Duodenal mucosa (tissue), 2 donors: ENCODE data around the gene SDK1.

Experiments used
- H3K27ac ChIP-seq: one replicate; pipeline ENCODE4 v1.7.0; 2013; ENCODE audit warnings: low read depth, low read length
- H3K27me3 ChIP-seq, 2 donors: one replicate each; pipeline ENCODE4 v1.7.0; 2013; ENCODE audit warnings: low read length in 2 of 2, control low read depth in 1 of 2; ENCODE audit not compliant: insufficient read depth in 2 of 2, control insufficient read depth in 1 of 2
- H3K36me3 ChIP-seq, 2 donors: one replicate each; pipeline ENCODE4 v1.7.0; 2013; ENCODE audit warnings: low read length in 2 of 2, control low read depth in 1 of 2; ENCODE audit not compliant: insufficient read depth in 2 of 2, control insufficient read depth in 1 of 2
- H3K4me1 ChIP-seq, 2 donors: one replicate each; pipeline ENCODE4 v1.7.0; 2013; ENCODE audit warnings: low read length in 2 of 2, control low read depth in 1 of 2; ENCODE audit not compliant: insufficient read depth in 2 of 2, control insufficient read depth in 1 of 2
- H3K4me3 ChIP-seq, 2 donors: one replicate each; pipeline ENCODE4 v1.7.0; 2013; ENCODE audit warnings: low read length in 2 of 2, low read depth in 1 of 2
- H3K9ac ChIP-seq, 2 donors: one replicate each; pipeline ENCODE4 v1.7.0; 2013; ENCODE audit warnings: low read length in 2 of 2, low read depth in 1 of 2
- H3K9me3 ChIP-seq, 2 donors: one replicate each; pipeline ENCODE4 v1.7.0; 2013; ENCODE audit warnings: low read length in 2 of 2, control low read depth in 1 of 2; ENCODE audit not compliant: control insufficient read depth in 1 of 2

SDK1 gene

DNA sequence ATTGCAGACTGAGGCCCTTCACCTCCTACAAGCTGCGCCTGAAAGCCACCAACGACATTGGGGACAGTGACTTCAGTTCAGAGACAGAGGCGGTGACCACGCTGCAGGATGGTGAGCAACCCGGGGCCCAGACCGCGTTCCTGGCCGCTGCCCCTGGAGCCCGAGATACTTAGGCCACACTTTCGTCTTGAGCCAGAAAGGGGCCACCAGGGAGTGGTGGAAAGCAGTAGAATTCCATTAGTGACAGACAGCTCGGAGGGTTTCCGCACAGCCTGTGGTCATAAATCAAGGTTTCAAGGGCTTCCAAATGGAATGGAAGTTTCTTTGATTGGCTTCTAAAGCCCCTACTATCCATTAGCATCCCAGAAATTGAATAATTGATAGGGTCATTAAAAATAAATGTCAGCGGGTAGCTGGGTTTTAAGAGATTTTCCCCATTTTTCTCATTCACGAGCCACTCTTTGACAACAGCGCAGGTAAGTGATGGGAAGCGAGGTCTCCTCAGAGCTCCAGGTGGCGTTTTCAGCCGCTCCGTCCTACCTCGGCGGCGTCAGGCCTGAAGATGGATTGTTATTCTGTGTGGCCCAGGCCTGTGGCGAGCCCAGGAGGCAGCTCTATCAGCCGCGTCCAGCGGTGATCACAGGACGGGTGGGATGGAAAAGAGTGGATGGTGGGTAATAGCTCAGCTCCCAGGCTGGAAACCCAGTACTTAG, 857.5 kb downstream of the SDK1 start:
- Histone ChIP-seq H3K27me3 (no peaks in the 10 kb centered on the region), H3K9me3 (no peaks in the 10 kb centered on the region), H3K4me1 (peaks cover 7 to 10% of the 10 kb centered on the region in 2 donors), H3K4me3 (no peak overlapping the region), H3K36me3 (no peaks in the 10 kb centered on the region), H3K27ac (no peak overlapping the region), H3K9ac (no peak overlapping the region)

DNA sequence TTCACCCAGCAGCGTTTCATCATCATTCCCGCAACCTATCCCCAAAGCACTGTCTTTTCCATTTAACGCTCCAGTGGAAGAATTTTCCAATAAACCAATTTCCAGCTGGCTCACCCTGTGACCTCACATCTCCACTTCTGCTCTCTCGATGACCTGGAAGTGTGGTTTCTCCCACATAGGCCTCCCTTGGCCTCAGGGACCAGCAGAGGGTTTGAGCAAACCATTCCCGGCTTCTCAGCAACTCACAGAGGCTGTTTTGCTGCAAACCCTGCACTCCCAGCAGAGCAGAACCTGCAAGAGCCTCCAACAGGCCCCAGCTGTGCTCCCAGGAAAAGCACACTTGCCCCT, 858.1 kb downstream of the SDK1 start:
- Histone ChIP-seq H3K9ac (no peak overlapping the region), H3K4me3 (no peak overlapping the region), H3K4me1 (peaks cover 7 to 10% of the 10 kb centered on the region in 2 donors), H3K9me3 (no peaks in the 10 kb centered on the region), H3K36me3 (no peaks in the 10 kb centered on the region), H3K27ac (no peak overlapping the region), H3K27me3 (no peaks in the 10 kb centered on the region)

DNA sequence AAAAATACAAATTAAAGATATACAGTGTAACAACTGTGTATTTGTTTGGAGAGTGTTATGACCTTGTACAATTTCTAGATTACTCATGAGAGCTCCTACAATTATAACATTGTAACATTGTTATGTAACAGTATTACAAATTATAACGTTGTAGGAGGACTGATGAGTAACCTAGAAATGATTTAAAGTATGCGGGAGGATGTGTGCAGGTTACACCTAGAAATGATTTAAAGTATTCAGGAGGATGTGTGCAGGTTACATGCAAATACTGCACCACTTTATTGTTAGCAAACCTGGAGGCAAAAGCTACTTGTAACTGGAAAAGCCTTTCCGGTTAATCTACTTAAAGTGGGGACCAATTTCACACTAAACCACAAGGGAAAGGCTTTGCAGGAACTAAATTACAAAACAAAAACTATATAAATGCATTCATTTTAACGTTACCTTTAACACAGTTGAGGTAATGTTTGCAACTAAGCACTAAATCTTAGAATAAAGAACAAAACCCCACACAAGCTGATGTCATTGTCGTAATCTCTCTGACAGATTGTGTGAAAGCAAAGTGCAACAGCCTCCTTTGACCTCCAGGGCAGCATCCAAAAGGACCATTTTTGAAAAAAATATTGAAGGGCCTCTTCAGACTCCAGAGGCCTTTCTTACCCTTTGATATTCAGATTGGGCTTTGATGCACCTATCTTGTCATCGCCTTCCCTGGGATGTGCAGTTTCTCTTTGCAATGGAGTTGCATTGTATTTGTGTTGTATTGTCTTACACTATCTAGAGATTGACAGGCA, 858.9 kb downstream of the SDK1 start:
- no peak overlapping the region for H3K27ac ChIP-seq
- no peaks in the 10 kb centered on the region for H3K27me3 ChIP-seq
- H3K4me3 ChIP-seq: no peak overlapping the region
- no peak overlapping the region for H3K9ac ChIP-seq
- no peaks in the 10 kb centered on the region for H3K36me3 ChIP-seq
- H3K4me1 ChIP-seq: peaks cover 7 to 10% of the 10 kb centered on the region in 2 donors
- no peaks in the 10 kb centered on the region for H3K9me3 ChIP-seq

DNA sequence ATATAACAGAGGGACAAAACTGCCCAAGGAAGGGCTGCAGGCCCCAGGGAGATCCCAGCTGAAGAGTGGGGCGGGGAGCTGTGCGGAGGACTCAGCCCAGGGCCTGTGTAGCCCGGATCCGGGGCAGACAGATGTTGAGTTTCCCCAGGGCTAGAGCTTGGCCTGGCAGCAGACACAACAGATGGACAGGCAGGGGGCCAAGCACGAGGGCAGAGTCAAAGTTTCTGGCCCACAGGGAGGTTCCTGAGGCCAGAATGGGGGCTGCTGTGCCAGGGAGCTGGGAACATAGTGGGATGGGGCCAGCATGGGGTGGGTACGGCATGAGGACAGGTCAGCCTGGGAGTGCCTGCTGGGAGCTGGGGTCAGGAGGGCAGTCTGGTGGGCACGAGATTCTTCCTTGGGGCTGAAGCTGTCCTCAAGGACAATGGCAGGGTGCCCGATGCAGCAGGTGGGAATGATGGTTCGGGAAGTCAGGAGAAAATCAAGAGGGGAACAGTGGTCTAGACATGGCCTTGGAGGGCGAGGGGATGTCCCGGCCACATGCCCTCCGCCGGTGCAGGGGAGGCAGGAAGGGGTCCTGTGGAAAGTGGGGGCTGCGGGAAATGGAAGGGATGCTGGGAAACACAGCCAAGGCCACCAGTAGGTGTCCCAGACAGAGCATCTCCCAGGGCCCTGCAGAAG, 862.0 kb downstream of the SDK1 start:
- Histone ChIP-seq H3K36me3 (no peaks in the 10 kb centered on the region), H3K4me1 (no peaks in the 10 kb centered on the region), H3K9me3 (no peaks in the 10 kb centered on the region), H3K9ac (no peak overlapping the region), H3K4me3 (no peak overlapping the region), H3K27ac (no peak overlapping the region), H3K27me3 (no peaks in the 10 kb centered on the region)

DNA sequence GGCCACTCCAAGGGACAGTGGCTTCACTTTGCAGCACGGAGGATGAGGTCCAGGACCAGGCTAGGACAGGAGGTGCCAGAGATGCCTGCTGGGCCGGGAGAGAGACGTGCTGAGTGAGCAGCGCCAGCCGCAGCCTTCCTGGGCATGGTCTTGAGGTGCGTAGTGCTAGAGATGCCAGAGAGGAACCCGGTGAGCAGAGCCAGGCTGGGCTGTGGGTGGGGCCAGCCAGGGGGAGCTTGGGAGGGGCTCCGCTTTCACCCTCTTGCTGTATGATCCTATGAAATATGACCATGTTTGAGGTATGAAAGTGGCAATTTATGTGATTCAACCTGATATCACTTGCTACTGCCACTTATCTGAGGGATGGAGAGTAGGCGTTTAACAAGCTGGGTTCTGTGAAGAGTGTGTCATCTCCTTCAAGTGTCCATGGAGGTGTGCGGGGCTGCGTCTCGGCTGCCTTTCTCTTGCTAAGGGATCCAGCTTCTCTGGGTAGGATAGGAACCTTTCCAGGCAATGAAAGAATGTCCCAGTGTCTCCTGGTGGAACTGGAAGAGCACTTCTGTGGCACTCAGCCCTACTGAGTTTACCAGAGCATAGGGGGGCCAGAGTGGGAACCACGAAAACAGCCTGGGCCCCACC, 862.6 kb downstream of the SDK1 start:
- no peaks in the 10 kb centered on the region for H3K27me3 ChIP-seq
- H3K36me3 ChIP-seq: no peaks in the 10 kb centered on the region
- H3K27ac ChIP-seq: no peak overlapping the region
- no peak overlapping the region for H3K4me3 ChIP-seq
- no peak overlapping the region for H3K9ac ChIP-seq
- no peaks in the 10 kb centered on the region for H3K9me3 ChIP-seq
- H3K4me1 ChIP-seq: no peaks in the 10 kb centered on the region

DNA sequence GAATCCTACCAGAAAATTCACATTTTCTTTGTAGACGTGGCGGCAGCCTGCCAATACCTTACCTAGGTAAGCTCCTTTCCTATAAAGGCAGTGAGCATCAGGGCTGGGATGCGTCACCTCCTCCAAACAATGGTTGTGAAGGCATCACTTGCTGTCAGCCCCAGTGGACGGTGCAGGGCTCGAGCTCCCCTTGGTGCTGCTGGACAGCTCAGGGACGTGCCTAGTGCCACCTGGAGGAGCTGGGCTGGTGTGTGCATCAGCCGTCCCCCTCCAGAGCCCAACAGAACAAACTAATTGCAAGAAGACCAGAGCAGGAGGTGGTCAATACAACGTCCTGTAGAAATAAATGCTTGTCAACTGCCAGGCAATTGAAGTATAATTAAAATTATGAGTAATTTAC, 863.5 kb downstream of the SDK1 start:
- H3K4me3 ChIP-seq: no peak overlapping the region

DNA sequence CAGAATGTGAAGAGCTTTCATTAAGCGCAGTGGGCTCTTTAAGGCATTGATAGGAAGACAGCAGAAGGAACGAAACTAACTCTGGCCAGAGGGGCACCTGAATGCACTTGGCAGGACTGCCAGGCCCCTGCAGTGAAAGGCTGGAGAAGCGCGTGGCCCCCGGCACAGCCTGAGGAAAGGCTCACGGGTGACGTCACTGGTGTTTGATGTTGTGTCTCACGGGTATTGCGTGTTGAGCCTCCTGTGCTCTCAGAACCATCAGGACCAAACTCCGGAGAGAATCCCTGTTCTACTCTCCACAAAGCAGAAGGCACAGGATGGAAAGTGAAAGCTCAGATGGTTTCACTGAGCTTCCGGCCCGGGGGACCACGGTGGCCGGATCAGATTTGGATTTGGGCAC, 865.3 kb downstream of the SDK1 start:
- H3K4me1 ChIP-seq: peaks cover 0 to 3% of the 10 kb centered on the region in 2 donors

More for the DNA sequence above, 863.5 kb downstream of the SDK1 start:
- Histone ChIP-seq H3K27me3 (no peaks in the 10 kb centered on the region), H3K9me3 (no peaks in the 10 kb centered on the region), H3K36me3 (no peaks in the 10 kb centered on the region), H3K9ac (no peak overlapping the region), H3K27ac (no peak overlapping the region), H3K4me1 (peaks cover 0 to 3% of the 10 kb centered on the region in 2 donors)

DNA sequence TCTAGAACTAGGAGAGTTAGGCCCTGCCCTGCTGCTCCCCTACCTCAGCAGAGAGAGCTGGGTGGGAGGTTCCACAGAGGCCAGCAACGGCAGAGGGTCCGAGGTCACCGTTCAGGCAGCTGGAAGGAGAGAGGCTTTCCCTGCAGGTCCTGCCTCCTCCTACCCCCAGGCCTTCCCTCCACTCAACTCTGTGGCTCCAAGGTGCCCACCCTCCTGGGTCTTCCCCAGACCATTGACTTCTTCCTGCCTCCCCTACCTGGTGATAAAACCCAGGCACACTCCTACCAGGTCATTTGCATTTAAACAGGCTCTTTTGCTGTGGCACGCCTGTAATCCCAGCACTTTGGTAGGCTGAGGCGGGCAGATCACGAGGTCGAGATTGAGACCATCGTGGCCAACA, 865.8 kb downstream of the SDK1 start:
- Histone ChIP-seq H3K9ac (no peak overlapping the region), H3K4me3 (no peak overlapping the region), H3K27me3 (no peaks in the 10 kb centered on the region), H3K27ac (no peak overlapping the region), H3K9me3 (no peaks in the 10 kb centered on the region), H3K4me1 (peaks cover 0 to 3% of the 10 kb centered on the region in 2 donors), H3K36me3 (no peaks in the 10 kb centered on the region)

More for the DNA sequence above, 865.3 kb downstream of the SDK1 start:
- H3K4me3 ChIP-seq: no peak overlapping the region
- no peak overlapping the region for H3K27ac ChIP-seq
- no peaks in the 10 kb centered on the region for H3K27me3 ChIP-seq
- H3K9ac ChIP-seq: no peak overlapping the region
- no peaks in the 10 kb centered on the region for H3K36me3 ChIP-seq
- H3K9me3 ChIP-seq: no peaks in the 10 kb centered on the region

DNA sequence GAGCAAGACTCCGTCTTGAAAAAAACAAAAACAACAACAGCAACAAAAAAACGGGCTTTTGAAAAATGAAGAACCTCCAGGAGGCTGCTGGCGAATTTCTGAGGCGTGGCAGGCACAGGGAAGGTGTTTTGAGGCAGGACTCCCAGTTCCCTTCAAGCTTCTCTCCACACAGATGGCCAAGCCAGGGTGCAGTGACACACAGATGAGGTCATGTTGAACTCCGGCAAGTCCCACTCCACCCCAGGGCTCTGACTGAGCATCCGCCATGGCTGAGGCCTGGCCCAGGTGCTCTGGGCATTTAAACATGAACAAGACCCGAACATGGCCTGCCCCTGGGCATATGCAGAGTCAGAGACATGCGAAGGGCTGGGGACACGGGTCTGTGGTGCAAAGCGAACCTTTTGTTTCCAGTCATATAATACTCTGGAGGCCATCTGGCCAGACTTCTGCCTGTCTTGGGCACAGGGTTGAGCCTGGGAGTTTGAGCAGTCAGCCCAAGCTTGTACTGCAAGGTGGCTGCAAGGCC, 866.4 kb downstream of the SDK1 start:
- Histone ChIP-seq H3K9ac (no peak overlapping the region), H3K4me1 (peaks cover 0 to 3% of the 10 kb centered on the region in 2 donors), H3K36me3 (no peaks in the 10 kb centered on the region), H3K4me3 (no peak overlapping the region), H3K9me3 (no peaks in the 10 kb centered on the region), H3K27me3 (no peaks in the 10 kb centered on the region), H3K27ac (no peak overlapping the region)
